Esophagus (tissue), 2 donors: ENCODE data around the gene GRB10. TPM values are rescaled to one million over a fixed set of nuclear protein-coding genes. Genes with fewer than 3 reads are reported as not detected.

Experiments
- H3K27ac ChIP-seq, 2 donors: one replicate each; pipeline ENCODE4 v1.5.1; 2013; ENCODE audit warnings: low read depth in 2 of 2, mild to moderate bottlenecking in 2 of 2, inconsistent platforms in 1 of 2, low read length in 1 of 2, moderate library complexity in 1 of 2
- H3K27me3 ChIP-seq, 2 donors: one replicate each; pipeline ENCODE4 v1.6.1; 2013; ENCODE audit warnings: low read length in 2 of 2, control low read depth in 1 of 2, mild to moderate bottlenecking in 1 of 2; ENCODE audit not compliant: insufficient read depth in 2 of 2, control insufficient read depth in 1 of 2
- H3K36me3 ChIP-seq, 2 donors: one replicate each; pipeline ENCODE4 v1.6.1; 2013; ENCODE audit warnings: low read length in 1 of 2; ENCODE audit not compliant: control insufficient read depth in 2 of 2, insufficient read depth in 2 of 2
- H3K4me1 ChIP-seq, 2 donors: one replicate each; pipeline ENCODE4 v1.6.1; 2013; ENCODE audit warnings: low read length in 1 of 2; ENCODE audit not compliant: control insufficient read depth in 2 of 2, insufficient read depth in 2 of 2
- H3K4me3 ChIP-seq, 2 donors: one replicate each; pipeline ENCODE4 v1.5.1; 2013; ENCODE audit warnings: low read length in 2 of 2, mild to moderate bottlenecking in 2 of 2, low read depth in 1 of 2, moderate library complexity in 1 of 2
- H3K9me3 ChIP-seq, 2 donors: one replicate each; pipeline ENCODE4 v1.6.1; 2013; ENCODE audit warnings: mild to moderate bottlenecking in 2 of 2, low read depth in 1 of 2, low read length in 1 of 2, moderate library complexity in 1 of 2; ENCODE audit not compliant: control insufficient read depth in 2 of 2, insufficient read depth in 1 of 2
- WGBS, 2 donors: extraction: QIAGEN DNeasy Blood & Tissue Kit; methylation state at CpG; one replicate each; pipeline ENCODE4 v1.1.7; 2013; 5-methylcytosine and 5-hydroxymethylcytosine counted together
- polyA plus RNA-seq, 2 donors: library from polyadenylated mRNA; stranded (reverse); fragments of 200-250 nt; gene quantifications; one replicate each; pipeline ENCODE4 v1.2.3, GENCODE V29; 2013
- donor health status: healthy with polysubstance abuse.
- donor health status: Bipolar disorder and iron deficiency.

GRB10 gene
- polyA plus RNA-seq, 2 donors = 4.0 to 5.0 TPM

GRCh38 chr7:50754241-50754640 lies 28.5 kb downstream of the GRB10 start:
- Histone ChIP-seq H3K4me3 (no peak overlapping the region), H3K27ac (no peak overlapping the region), H3K27me3 (no peaks in the 10 kb centered on the region), H3K9me3 (no peaks in the 10 kb centered on the region), H3K4me1 (no peaks in the 10 kb centered on the region), H3K36me3 (no peaks in the 10 kb centered on the region)
- whole genome bisulfite sequencing, 2 donors = 94 to 95% methylated on average over 6 of the region's 6 CpGs

- WGBS, 2 donors = 96 to 98% methylated on average over 4 of the region's 4 CpGs
- H3K4me1 ChIP-seq = no peaks in the 10 kb centered on the region
- no peak overlapping the region for H3K4me3 ChIP-seq
- H3K27ac ChIP-seq = no peak overlapping the region
- no peaks in the 10 kb centered on the region for H3K27me3 ChIP-seq
- H3K9me3 ChIP-seq = no peaks in the 10 kb centered on the region
- H3K36me3 ChIP-seq = no peaks in the 10 kb centered on the region
Measured at GRCh38 chr7:50752422-50752821, 30.3 kb downstream of the GRB10 start.

DNA sequence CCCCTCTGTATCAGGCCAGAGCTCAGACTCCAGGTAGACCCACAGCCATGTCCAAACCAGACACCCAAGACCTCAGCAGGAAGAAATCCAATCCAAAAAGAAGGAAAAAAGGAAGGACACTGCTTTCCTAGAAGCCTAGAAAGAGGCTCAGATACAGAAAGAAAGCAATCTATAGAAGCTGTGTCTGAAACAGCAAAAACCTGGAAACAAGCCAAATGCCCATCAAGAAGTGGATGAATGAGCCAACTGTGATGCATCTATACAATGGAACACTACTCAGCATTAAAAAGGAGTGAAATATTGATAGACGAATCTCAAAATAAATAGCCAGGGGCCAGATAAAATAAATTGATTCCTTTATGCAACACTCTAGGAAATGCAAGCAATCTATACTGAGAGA lies 31.6 kb downstream of the GRB10 start:
- Histone ChIP-seq H3K4me3 (no peak overlapping the region), H3K27ac (no peak overlapping the region), H3K9me3 (no peaks in the 10 kb centered on the region), H3K27me3 (no peaks in the 10 kb centered on the region), H3K36me3 (no peaks in the 10 kb centered on the region), H3K4me1 (no peaks in the 10 kb centered on the region)
- WGBS, 2 donors = 68 to 84% methylated on average over 1 of the region's 1 CpG

GRCh38 chr7:50749896-50750295 lies 32.8 kb downstream of the GRB10 start:
- Histone ChIP-seq H3K36me3 (no peaks in the 10 kb centered on the region), H3K27ac (no peak overlapping the region), H3K4me3 (no peak overlapping the region), H3K9me3 (no peaks in the 10 kb centered on the region), H3K4me1 (no peaks in the 10 kb centered on the region), H3K27me3 (no peaks in the 10 kb centered on the region)
- 66 to 82% methylated on average over 3 of the region's 3 CpGs for WGBS, 2 donors

DNA sequence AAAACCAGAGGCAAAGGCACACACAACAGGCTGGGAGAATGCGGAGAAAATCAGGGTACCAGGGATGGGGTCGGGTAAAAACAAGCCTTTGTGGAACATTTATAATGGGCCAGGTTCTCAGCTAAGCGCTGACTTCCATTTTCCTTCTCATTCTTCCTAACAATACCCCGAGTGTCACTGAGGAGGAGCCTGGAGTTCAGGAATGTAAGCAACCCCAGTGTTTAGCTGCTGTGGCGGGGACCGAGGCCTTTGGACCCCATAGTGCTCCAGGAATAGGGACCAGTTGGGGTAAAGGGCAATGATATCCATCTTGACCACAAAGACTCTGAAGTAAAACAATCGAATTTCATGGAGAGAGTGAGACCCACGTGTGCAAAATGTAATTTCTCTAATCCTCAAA lies 34.2 kb downstream of the GRB10 start:
- H3K4me3 ChIP-seq = no peak overlapping the region
- no peaks in the 10 kb centered on the region for H3K9me3 ChIP-seq
- WGBS, 2 donors = 91 to 93% methylated on average over 8 of the region's 8 CpGs
- H3K4me1 ChIP-seq = no peaks in the 10 kb centered on the region
- H3K27me3 ChIP-seq = no peaks in the 10 kb centered on the region
- H3K27ac ChIP-seq = no peak overlapping the region
- H3K36me3 ChIP-seq = no peaks in the 10 kb centered on the region

DNA sequence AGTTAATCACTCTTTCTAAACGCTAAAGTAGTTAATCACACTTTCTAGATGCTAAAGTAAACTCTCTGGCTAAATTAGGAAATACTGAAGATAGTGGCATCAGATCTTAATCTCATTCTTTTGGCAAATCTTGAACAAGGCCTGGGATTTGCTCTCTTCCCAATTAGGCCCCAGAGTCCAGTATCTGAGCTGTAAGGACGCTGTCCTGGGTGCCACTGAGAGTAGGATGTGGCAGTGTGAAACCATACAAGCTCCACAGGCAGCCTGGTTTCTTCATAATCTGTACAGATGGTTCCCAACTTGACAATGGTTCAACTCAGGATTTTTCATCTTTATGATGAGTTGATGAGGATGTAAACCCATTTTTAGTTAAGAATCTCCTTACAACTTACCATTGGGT lies 36.9 kb downstream of the GRB10 start:
- H3K27ac ChIP-seq = no peak overlapping the region
- no peaks in the 10 kb centered on the region for H3K4me1 ChIP-seq
- no peak overlapping the region for H3K4me3 ChIP-seq
- no peaks in the 10 kb centered on the region for H3K27me3 ChIP-seq
- H3K9me3 ChIP-seq = no peaks in the 10 kb centered on the region
- no peaks in the 10 kb centered on the region for H3K36me3 ChIP-seq
- WGBS, 2 donors = 67 to 71% methylated on average over 2 of the region's 2 CpGs

DNA sequence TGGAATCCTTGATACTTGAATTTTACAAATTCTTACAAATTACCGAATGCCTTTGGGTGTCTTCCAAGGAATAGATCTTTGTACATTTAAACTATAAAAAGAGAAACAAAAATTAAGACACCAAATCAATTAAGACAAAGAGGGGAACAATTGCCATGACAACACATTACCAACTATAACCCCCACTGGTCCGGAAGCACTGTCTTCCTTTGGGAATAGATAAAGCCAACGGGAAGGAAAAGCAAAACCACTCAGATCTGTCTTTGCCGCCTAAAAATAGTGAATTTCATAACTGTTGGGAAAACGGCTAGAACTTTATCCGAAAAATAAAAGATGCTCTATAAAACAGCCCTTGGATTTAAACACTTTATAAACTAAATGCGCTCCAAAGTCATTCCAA lies 37.4 kb downstream of the GRB10 start:
- 82 to 84% methylated on average over 7 of the region's 7 CpGs for WGBS, 2 donors
- no peak overlapping the region for H3K4me3 ChIP-seq
- H3K36me3 ChIP-seq = no peaks in the 10 kb centered on the region
- H3K9me3 ChIP-seq = no peaks in the 10 kb centered on the region
- no peaks in the 10 kb centered on the region for H3K27me3 ChIP-seq
- no peak overlapping the region for H3K27ac ChIP-seq
- H3K4me1 ChIP-seq = no peaks in the 10 kb centered on the region

DNA sequence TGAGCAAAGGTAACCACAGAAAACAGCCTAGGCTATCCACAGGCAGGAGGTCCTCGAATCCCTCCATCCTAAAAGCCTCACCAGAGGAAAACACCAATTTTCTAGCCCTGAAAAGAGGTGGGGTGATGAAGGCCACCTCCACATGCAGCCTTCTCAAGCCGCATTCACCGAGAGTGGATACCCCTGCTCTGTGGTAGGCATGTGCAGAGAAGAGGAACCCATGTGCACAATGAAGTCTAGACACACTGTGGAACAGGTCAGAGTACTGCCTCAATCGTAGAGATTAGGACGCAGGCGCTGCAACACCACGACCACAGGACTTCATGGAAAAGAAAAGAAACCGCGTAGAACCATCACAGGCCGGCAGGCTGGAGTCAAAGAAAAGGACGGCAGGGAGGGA lies 38.8 kb downstream of the GRB10 start:
- Histone ChIP-seq H3K36me3 (no peaks in the 10 kb centered on the region), H3K27ac (no peak overlapping the region), H3K9me3 (no peaks in the 10 kb centered on the region), H3K4me1 (no peaks in the 10 kb centered on the region), H3K4me3 (no peak overlapping the region), H3K27me3 (no peaks in the 10 kb centered on the region)
- 82 to 92% methylated on average over 11 of the region's 11 CpGs for WGBS, 2 donors

GRCh38 chr7:50743016-50743415 lies 39.7 kb downstream of the GRB10 start:
- WGBS, 2 donors = 80 to 85% methylated on average over 2 of the region's 2 CpGs
- no peaks in the 10 kb centered on the region for H3K4me1 ChIP-seq
- H3K9me3 ChIP-seq = no peaks in the 10 kb centered on the region
- no peaks in the 10 kb centered on the region for H3K36me3 ChIP-seq
- H3K4me3 ChIP-seq = no peak overlapping the region
- H3K27me3 ChIP-seq = no peaks in the 10 kb centered on the region
- no peak overlapping the region for H3K27ac ChIP-seq

DNA sequence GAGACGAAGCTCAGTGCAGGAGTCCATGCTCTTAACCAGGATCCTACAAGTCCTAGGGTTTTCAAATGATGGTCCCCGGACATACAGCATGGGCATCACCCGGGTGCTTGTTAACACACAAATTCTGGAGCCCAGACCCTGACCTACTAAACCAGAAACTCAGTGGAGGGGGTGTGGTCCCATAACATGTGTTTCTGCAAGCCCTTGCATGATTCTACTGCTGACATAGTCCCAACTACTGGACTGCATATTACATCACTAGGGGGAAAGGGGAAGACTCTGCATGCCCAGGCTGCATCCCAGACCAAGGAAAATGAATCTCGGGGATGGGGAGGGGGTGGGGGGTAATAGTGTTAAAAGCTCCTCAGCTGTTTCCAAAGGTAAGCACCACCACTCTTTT lies 40.3 kb downstream of the GRB10 start:
- no peaks in the 10 kb centered on the region for H3K36me3 ChIP-seq
- H3K4me3 ChIP-seq = no peak overlapping the region
- 77 to 78% methylated on average over 4 of the region's 4 CpGs for WGBS, 2 donors
- no peaks in the 10 kb centered on the region for H3K4me1 ChIP-seq
- no peaks in the 10 kb centered on the region for H3K27me3 ChIP-seq
- no peaks in the 10 kb centered on the region for H3K9me3 ChIP-seq
- H3K27ac ChIP-seq = no peak overlapping the region
